HCEC 1CT (cell line): ENCODE results near the gene ATP6V0D1.

Experiments
- DNase-seq: peaks from one replicate; pipeline ENCODE4 v3.0.0-alpha.2; 2017

Gene ATP6V0D1

GRCh38 chr16:67389911-67390815 lies 90.8 kb downstream of the ATP6V0D1 start:
- DNase-seq, result no peak

- no peak for DNase-seq
These were observed 92.4 kb downstream of the ATP6V0D1 start for GRCh38 chr16:67388591-67388990.

- no peak for DNase-seq
These were observed 92.8 kb downstream of the ATP6V0D1 start for GRCh38 chr16:67388191-67388590.
